IMR-90 (cell line): ENCODE measurements around the gene ABCD1. TPM values are rescaled to one million over a fixed set of nuclear protein-coding genes. Genes with fewer than 3 reads are reported as not detected.

Experiments
- ATAC-seq: fragments of 200-7000 bp; cut with Tn5 transposase; 2 replicates; pipeline ENCODE4 v1.9.1; 2020; ENCODE audit warnings: low read depth, mild to moderate bottlenecking, moderate library complexity
- BruUV-seq: library from RNA; stranded (reverse); fragments of 400-500 nt; replicated peaks from 2 replicates; lab custom pipeline; 2021; lab: Mats Ljungman, UMichigan
- CTCF ChIA-PET: fragments of 300-600 bp; formaldehyde crosslinking; extraction: SDS; loops from one replicate; lab custom pipeline; 2021; ENCODE audit warnings: antibody characterized with exemption; lab: Yijun Ruan, JAX
- POLR2A ChIA-PET: fragments of 300-600 bp; sonication (Branson Sonifier 250); formaldehyde crosslinking; loops from one replicate; lab custom pipeline; 2022; ENCODE audit warnings: antibody characterized with exemption; ENCODE audit not compliant: unreplicated experiment; lab: Charles Lee
- DNase-seq: peaks from one replicate; pipeline ENCODE4 v3.0.0; 2013
- H2AFZ ChIP-seq: replicated peaks from 2 replicates; pipeline ENCODE3; 2013; ENCODE audit warnings: low read length, mild to moderate bottlenecking; ENCODE audit not compliant: poor library complexity
- H2AK5ac ChIP-seq: 2 replicates; pipeline ENCODE4 v1.6.1; 2013; ENCODE audit warnings: low read depth, low read length, inconsistent platforms
- H2AK9ac ChIP-seq: replicated peaks from 2 replicates; pipeline ENCODE3; 2013; ENCODE audit warnings: mild to moderate bottlenecking, low read depth, low read length, moderate library complexity; ENCODE audit not compliant: poor library complexity
- H2BK120ac ChIP-seq: 2 replicates; pipeline ENCODE4 v1.6.1; 2013; ENCODE audit warnings: low read depth, low read length, inconsistent platforms
- H2BK15ac ChIP-seq: 3 replicates; pipeline ENCODE4 v1.6.1; 2013; ENCODE audit warnings: low read depth, low read length, inconsistent platforms
- H2BK20ac ChIP-seq: 2 replicates; pipeline ENCODE4 v1.6.1; 2013; ENCODE audit warnings: low read depth, mild to moderate bottlenecking, inconsistent platforms, low read length, moderate library complexity
- H2BK5ac ChIP-seq: 2 replicates; pipeline ENCODE4 v1.6.1; 2013; ENCODE audit warnings: mild to moderate bottlenecking, low read depth, low read length, inconsistent platforms; ENCODE audit not compliant: poor library complexity, severe bottlenecking
- H3K14ac ChIP-seq: replicated peaks from 2 replicates; pipeline ENCODE4 v1.6.1; 2013; ENCODE audit warnings: low read depth, low read length, inconsistent platforms
- H3K18ac ChIP-seq: 2 replicates; pipeline ENCODE4 v1.6.1; 2013; ENCODE audit warnings: low read depth, low read length, control low read depth
- H3K23ac ChIP-seq: 2 replicates; pipeline ENCODE4 v1.6.1; 2013; ENCODE audit warnings: low read depth, low read length, inconsistent platforms
- H3K27ac ChIP-seq: 2 replicates; pipeline ENCODE4 v1.5.1; 2013; ENCODE audit warnings: mild to moderate bottlenecking, control low read depth, low read length; ENCODE audit not compliant: insufficient read depth
- H3K27me3 ChIP-seq: 2 replicates; pipeline ENCODE4 v1.6.1; 2013; ENCODE audit warnings: low read length; ENCODE audit not compliant: control insufficient read depth, insufficient read depth
- H3K36me3 ChIP-seq: 2 replicates; pipeline ENCODE4 v1.6.1; 2013; ENCODE audit warnings: low read length, mixed read lengths; ENCODE audit not compliant: control insufficient read depth, insufficient read depth
- H3K4ac ChIP-seq: 2 replicates; pipeline ENCODE4 v1.6.1; 2013; ENCODE audit warnings: low read depth, low read length, inconsistent platforms
- H3K4me1 ChIP-seq: 2 replicates; pipeline ENCODE4 v1.6.1; 2013; ENCODE audit warnings: low read length, mixed read lengths; ENCODE audit not compliant: control insufficient read depth, insufficient read depth
- H3K4me2 ChIP-seq: 2 replicates; pipeline ENCODE4 v1.6.1; 2013; ENCODE audit warnings: low read depth, mild to moderate bottlenecking, control low read depth, low read length, moderate library complexity
- H3K4me3 ChIP-seq: 2 replicates; pipeline ENCODE4 v1.5.1; 2013; ENCODE audit warnings: low read depth, mild to moderate bottlenecking, control low read depth, low read length, moderate library complexity; ENCODE audit not compliant: insufficient read depth
- H3K56ac ChIP-seq: 2 replicates; pipeline ENCODE4 v1.6.1; 2013; ENCODE audit warnings: low read length, inconsistent platforms; ENCODE audit not compliant: insufficient read depth; ENCODE audit errors: extremely low read depth
- H3K79me1 ChIP-seq, 2 experiments: 2 replicates each; pipeline ENCODE4 v1.6.1; 2013; ENCODE audit warnings: low read length in 2 of 2, inconsistent platforms in 1 of 2, low read depth in 1 of 2
- H3K9ac ChIP-seq: 2 replicates; pipeline ENCODE4 v1.6.1; 2013; ENCODE audit warnings: low read depth, low read length, control low read depth
- H3K9me1 ChIP-seq: 2 replicates; pipeline ENCODE4 v1.6.1; 2013; ENCODE audit warnings: low read length, inconsistent platforms; ENCODE audit not compliant: insufficient read depth
- H3K9me3 ChIP-seq: 2 replicates; pipeline ENCODE4 v1.6.1; 2013; ENCODE audit warnings: low read length; ENCODE audit not compliant: control insufficient read depth, insufficient read depth
- H4K20me1 ChIP-seq: 2 replicates; pipeline ENCODE4 v1.6.1; 2013; ENCODE audit warnings: low read length, inconsistent platforms; ENCODE audit not compliant: insufficient read depth
- H4K5ac ChIP-seq: 2 replicates; pipeline ENCODE4 v1.6.1; 2013; ENCODE audit warnings: mild to moderate bottlenecking, low read depth, low read length, control low read depth
- H4K8ac ChIP-seq, 2 experiments: 2 replicates each; pipeline ENCODE4 v1.6.1; 2013; ENCODE audit warnings: low read depth in 2 of 2, low read length in 2 of 2, control low read depth in 1 of 2, inconsistent platforms in 1 of 2
- H4K91ac ChIP-seq: 2 replicates; pipeline ENCODE4 v1.6.1; 2013; ENCODE audit warnings: low read depth, low read length, inconsistent platforms; ENCODE audit not compliant: insufficient read depth
- CEBPB ChIP-seq: IDR thresholded peaks from 2 replicates; pipeline ENCODE4 v1.6.1; 2012; ENCODE audit warnings: low read depth, low read length, improper control_type of control experiment
- CHD1 ChIP-seq: IDR thresholded peaks from 2 replicates; pipeline ENCODE4 v1.6.1; 2012; ENCODE audit warnings: low read depth, low read length, improper control_type of control experiment
- CTCF ChIP-seq: conservative IDR thresholded peaks from 2 replicates; pipeline ENCODE4 v1.5.1; 2012; ENCODE audit warnings: mild to moderate bottlenecking, low read depth, low read length, improper control_type of control experiment
- ELK1 ChIP-seq: fragments of 150-350 bp; IDR thresholded peaks from 2 replicates; pipeline ENCODE4 v1.6.1; 2016; ENCODE audit warnings: low read depth, mild to moderate bottlenecking, low read length, moderate library complexity, borderline replicate concordance
- FOS ChIP-seq: fragments of 150-350 bp; IDR thresholded peaks from 2 replicates; pipeline ENCODE4 v1.6.1; 2016; ENCODE audit warnings: low read depth, low read length
- MAZ ChIP-seq: IDR thresholded peaks from 2 replicates; pipeline ENCODE4 v1.6.1; 2012; ENCODE audit warnings: low read depth, mild to moderate bottlenecking, low read length, improper control_type of control experiment, moderate library complexity, borderline replicate concordance
- MXI1 ChIP-seq: IDR thresholded peaks from 2 replicates; pipeline ENCODE4 v1.6.1; 2012; ENCODE audit warnings: low read depth, mild to moderate bottlenecking, low read length, moderate library complexity, borderline replicate concordance
- NFE2L2 ChIP-seq: fragments of 150-350 bp; IDR thresholded peaks from 2 replicates; pipeline ENCODE4 v1.6.1; 2016; ENCODE audit warnings: low read depth, mild to moderate bottlenecking, low read length
- POLR2A ChIP-seq: IDR thresholded peaks from 2 replicates; pipeline ENCODE4 v1.6.1; 2012; ENCODE audit warnings: mild to moderate bottlenecking, low read depth, low read length
- RAD21 ChIP-seq: IDR thresholded peaks from 2 replicates; pipeline ENCODE4 v1.6.1; 2012; ENCODE audit warnings: low read length, improper control_type of control experiment
- RCOR1 ChIP-seq: IDR thresholded peaks from 2 replicates; pipeline ENCODE4 v1.6.1; 2012; ENCODE audit warnings: mild to moderate bottlenecking, low read length, improper control_type of control experiment; ENCODE audit not compliant: insufficient replicate concordance
- RFX5 ChIP-seq: IDR thresholded peaks from 2 replicates; pipeline ENCODE4 v1.8.0; 2012; ENCODE audit warnings: low read depth, mild to moderate bottlenecking, low read length, moderate library complexity
- SMC3 ChIP-seq: fragments of 150-350 bp; IDR thresholded peaks from 2 replicates; pipeline ENCODE4 v1.6.1; 2016; ENCODE audit warnings: low read depth, mild to moderate bottlenecking, antibody characterized with exemption, low read length, moderate library complexity
- USF2 ChIP-seq: fragments of 150-350 bp; IDR thresholded peaks from 2 replicates; pipeline ENCODE4 v1.6.1; 2017; ENCODE audit warnings: mild to moderate bottlenecking, antibody characterized with exemption, low read length, low read depth
- whole genome bisulfite sequencing, 2 experiments: methylation state at CpG; one replicate each; pipeline versions ENCODE4 v1.1.5 to v1.1.7; 2013; ENCODE audit warnings: missing lambda C conversion rate in 2 of 2; ENCODE audit not compliant: insufficient read length in 1 of 2; ENCODE audit errors: extremely low coverage in 2 of 2; 5-methylcytosine and 5-hydroxymethylcytosine counted together
- dilution Hi-C: fragments of 300-500 bp; cut with HindIII; formaldehyde crosslinking; loops from one replicate; pipeline ENCODE4 v1.14.3; 2018; ENCODE audit warnings: low sequenced_read_pairs; ENCODE audit not compliant: unreplicated experiment
- in situ Hi-C: fragments of 300-500 bp; cut with MboI; formaldehyde crosslinking; loops from 3 replicates; pipeline ENCODE4 v1.14.3; 2019; ENCODE audit warnings: low sequenced_read_pairs, inconsistent platforms, mixed read lengths
- intact Hi-C: fragments of 100-400 bp; cut with micrococcal nuclease; formaldehyde crosslinking; loops from 2 replicates; pipeline ENCODE4 v1.10.0; 2022
- polyA plus RNA-seq, 3 experiments: library from polyadenylated mRNA; depleted of rRNA; stranded (reverse); fragments of >200 nt; gene quantifications; 2 replicates each; pipeline ENCODE4 v1.2.3, GENCODE V29; 2012; ENCODE audit warnings: low replicate concordance in 1 of 3
- total RNA-seq: library from RNA; depleted of rRNA; stranded (reverse); fragments of >200 nt; gene quantifications from 2 replicates; pipeline ENCODE4 v1.2.3, GENCODE V29; 2012

The ABCD1 gene
- total and polyA plus RNA-seq, 2 of the 4 experiments (the other 2 are of a cell fraction): 4.3 to 7.0 TPM

- TF ChIP-seq NFE2L2 (no peak), RCOR1 (no peak), MAZ (no peak), CHD1 (no peak), ELK1 (no peak), CEBPB (no peak), POLR2A (no peak), CTCF (no peak), FOS (no peak), SMC3 (no peak), RFX5 (no peak), MXI1 (no peak), RAD21 (no peak), USF2 (no peak)
- no peak overlapping the region for H2BK15ac ChIP-seq
- no peak overlapping the region for H4K8ac ChIP-seq
- no peak overlapping the region for H3K23ac ChIP-seq
- no peaks in the 10 kb centered on the region for H4K20me1 ChIP-seq
- ChIA-PET CTCF (interaction anchor here (0.6 kb wide), 1 partner anchor 10 kb away, joined by 4 read pairs; no protein-coding TSS in a partner anchor), POLR2A (no interaction called here)
- in situ Hi-C loops (no loop called here), dilution Hi-C loops (no loop called here), intact Hi-C loops (no loop called here)
- H3K56ac ChIP-seq: no peak overlapping the region
- no peaks in the 10 kb centered on the region; the same call in 1 of the 2 replicates for H3K9me3 ChIP-seq
- no peak overlapping the region for H3K4ac ChIP-seq
- H2AFZ ChIP-seq: no peak overlapping the region
- no peak overlapping the region for H4K91ac ChIP-seq
- no TSS peak for BruUV-seq
- no peak overlapping the region for H3K14ac ChIP-seq
- no peak overlapping the region for H2BK120ac ChIP-seq
- no peak overlapping the region for H2BK20ac ChIP-seq
- H3K4me3 ChIP-seq: no peak overlapping the region
- H3K18ac ChIP-seq: no peak overlapping the region
- no peaks in the 10 kb centered on the region for H3K36me3 ChIP-seq
- H3K4me1 ChIP-seq: no peaks in the 10 kb centered on the region
- ATAC-seq (no peak), DNase-seq (no peak)
- H3K79me1 ChIP-seq: no peaks in the 10 kb centered on the region
- H3K27me3 ChIP-seq: peaks cover 2% of the 10 kb centered on the region; the same call in 1 of the 2 replicates
- H4K5ac ChIP-seq: no peak overlapping the region
- H2AK5ac ChIP-seq: no peak overlapping the region
- H2BK5ac ChIP-seq: no peak overlapping the region
- no peak overlapping the region for H2AK9ac ChIP-seq
- no peak overlapping the region for H3K27ac ChIP-seq
- no peak overlapping the region for H3K4me2 ChIP-seq
- 73% methylated on average over 4 of the region's 12 CpGs; no CpG with 5 or more reads in 1 of the 2 experiments for WGBS, 2 experiments
- H3K9ac ChIP-seq: no peak overlapping the region
- H3K9me1 ChIP-seq: no peaks in the 10 kb centered on the region
These were observed 25.6 kb downstream of the ABCD1 start for GRCh38 chrX:153750127-153750774.
